Stimulated activated CD4-positive, alpha-beta T cell treated with anti-CD3 and anti-CD28 coated beads, Interleukin-4, amount 100 ng/mL, for 4 hours (primary cell): ENCODE data around the gene RUSF1.
"Not testable (repeated sequence)": the region's sequence is repeated elsewhere in the genome, so short reads cannot be mapped to it uniquely, and the experiment has no call there.

Experiments used
- DNase-seq, 2 experiments: peaks; one replicate each; pipeline ENCODE4 v3.0.0-alpha.2; 2020

RUSF1 gene

DNA sequence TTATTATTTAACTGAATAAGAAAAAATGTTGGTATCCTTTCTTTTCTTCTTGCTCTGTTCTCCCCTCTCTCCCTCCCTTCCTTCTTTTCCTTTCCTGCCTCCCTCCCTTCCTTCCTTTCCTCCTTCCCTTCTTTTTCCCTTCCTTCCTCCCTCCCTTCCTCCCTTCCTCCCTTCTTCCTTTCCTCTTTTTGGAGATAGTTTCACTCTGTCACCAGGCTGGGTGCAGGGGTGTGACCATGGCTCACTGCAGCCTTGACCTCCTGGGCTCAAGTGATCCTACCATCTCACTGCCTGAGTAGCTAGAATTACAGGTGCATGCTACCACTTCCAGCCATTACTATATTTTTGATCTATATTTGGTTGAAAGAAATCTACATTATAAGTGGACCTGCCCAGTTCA lies 5.7 kb upstream of the RUSF1 start:
- DNase-seq = no peak

DNA sequence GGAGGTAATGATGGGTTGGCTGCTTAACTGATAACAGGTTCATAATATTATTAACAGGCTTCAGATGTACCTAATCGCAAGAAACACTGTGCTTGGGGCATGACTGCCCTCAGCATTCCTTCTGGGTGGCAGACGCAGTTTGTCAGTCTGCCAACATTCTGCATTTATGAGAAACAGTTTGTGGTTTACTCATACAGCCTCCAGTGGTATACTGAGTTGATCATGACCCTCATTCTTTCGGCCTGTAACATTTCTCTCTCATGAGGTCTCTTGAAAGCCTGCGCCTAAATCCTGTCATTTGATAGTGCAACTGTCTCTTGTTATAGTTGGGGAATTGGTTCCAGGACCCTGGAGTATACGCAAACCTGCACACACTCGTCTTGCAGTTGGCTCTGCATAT lies 4.9 kb upstream of the RUSF1 start:
- DNase-seq = no peak

DNA sequence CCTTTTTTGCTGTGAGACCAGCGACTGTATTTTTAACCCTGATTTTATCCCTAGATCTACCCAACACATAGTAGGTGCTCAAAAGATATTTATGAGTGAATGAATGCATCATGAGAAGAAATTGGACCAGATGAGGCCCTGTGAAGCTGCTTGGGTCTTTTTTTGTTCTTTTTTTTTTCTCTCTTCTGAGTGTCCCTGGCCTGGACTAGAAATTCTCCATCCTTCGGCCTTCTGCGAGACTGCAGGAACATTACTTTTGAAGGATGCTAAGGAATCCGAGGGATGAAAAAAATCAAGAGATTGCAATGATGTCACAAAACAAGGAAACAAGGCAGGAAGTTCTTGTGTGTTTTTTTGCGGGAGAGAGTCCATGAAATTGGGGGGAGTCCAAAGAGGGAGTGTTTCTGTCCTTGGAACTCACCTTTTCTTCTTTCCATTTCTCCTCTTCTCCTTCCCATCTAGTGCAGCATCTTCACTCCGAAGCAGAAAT lies 560 bp upstream of the RUSF1 start:
- DNase-seq = no peak

DNA sequence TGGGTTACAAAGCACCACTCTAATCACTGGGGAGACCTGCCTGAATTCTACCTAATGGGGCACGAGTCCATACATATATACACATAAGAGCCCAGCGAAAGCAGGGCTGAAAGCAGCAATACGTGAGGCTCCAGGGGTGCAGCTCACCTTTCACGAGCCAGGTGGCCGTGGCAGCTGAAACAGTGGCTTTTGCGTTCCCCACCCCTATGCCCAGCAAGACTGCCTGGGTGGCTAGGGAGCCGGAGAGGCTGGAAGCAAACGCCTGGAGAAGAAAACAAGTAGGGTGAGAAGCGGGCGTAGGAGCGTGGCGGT lies 618 bp downstream of the RUSF1 start:
- no peak for DNase-seq

DNA sequence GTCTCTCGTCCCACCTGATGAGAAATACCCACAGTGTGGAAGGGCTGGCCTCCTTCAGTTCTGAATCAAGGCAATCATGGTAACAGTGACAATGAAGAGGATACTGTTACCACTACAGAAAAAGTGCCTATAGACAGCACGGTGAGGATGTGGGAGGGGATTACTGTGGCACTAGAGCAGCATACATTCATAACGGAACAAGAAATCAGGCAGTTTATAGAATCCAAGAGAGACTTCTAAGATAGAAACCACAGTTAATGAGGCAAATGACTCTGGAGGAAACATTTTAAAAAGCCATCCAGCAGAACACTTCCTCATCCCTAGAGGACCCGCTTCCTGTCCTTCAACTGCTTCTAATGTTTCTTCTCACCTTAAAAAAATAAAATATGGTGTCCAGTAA lies 2.7 kb downstream of the RUSF1 start:
- no peak for DNase-seq

DNA sequence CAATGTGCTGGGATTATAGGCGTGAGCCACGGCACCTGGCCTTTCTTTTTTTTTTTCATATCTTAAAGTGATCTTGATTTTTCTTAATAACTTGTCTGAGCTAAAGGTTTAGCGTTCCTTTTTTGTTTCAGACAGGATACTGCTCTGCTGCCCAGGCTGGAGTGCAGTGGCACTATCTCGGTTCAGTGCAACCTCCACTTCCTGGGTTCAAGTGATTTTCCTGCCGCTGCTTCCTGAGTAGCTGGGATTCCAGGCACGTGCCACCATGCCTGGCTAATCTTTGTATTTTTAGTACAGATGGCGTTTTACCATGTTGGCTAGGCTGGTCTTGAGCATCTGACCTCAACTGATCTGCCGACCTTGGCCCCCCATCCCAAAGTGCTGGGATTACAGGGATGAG lies 4.0 kb downstream of the RUSF1 start:
- DNase-seq = no peak

DNA sequence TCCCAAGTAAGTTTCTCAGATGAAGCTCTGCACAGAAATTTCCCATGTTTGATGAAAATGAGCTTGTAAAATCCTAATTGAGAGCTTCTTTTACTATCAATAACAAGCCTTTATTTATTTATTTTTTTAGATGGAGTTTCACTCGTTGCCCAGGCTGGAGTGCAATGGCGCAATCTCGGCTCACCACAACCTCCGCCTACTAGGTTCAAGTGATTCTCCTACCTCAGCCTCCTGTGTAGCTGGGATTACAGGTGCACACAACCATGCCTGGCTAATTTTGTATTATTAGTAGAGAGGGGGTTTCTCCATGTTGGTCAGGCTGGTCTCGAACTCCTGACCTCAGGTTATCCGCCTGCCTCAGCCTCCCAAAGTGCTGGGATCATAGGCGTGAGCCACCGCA lies 4.6 kb downstream of the RUSF1 start:
- not testable (repeated sequence) for DNase-seq

DNA sequence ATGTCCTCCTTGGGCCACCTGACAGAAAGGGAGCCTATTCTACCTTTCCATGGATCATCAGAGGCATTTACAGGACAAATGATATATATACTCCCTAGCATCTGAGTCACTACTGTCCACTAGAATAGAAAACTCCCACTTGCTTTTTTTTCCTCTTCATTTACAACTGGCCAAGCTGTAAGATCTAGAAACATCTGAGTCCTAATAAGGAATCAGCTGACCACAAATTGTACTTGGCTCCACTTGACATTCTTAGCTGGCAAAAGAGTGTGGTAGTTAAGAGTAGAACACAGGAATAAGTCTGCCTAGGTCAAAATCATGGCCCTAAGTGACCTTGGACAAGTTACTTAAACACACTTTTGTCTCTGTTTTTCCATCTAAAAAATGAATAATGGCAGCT lies 5.2 kb downstream of the RUSF1 start:
- DNase-seq = no peak

DNA sequence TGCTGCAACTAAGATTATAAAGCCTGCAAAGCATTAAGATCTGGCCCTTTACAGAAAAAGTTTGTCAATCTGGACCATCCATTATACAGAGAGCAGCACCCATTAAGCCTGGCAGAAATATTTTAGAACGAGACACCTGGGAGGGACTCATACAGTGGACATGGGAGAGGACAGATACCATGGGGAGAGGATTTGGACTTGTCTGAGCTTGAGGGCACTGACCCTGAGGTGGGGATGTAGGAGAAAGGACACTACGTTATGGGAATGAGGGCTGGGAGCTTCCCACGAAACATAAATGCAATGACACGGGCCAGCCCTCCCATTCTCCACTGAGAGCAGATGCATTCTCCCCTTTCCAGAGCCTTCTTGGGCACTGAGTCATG lies 6.2 kb downstream of the RUSF1 start:
- no peak for DNase-seq

DNA sequence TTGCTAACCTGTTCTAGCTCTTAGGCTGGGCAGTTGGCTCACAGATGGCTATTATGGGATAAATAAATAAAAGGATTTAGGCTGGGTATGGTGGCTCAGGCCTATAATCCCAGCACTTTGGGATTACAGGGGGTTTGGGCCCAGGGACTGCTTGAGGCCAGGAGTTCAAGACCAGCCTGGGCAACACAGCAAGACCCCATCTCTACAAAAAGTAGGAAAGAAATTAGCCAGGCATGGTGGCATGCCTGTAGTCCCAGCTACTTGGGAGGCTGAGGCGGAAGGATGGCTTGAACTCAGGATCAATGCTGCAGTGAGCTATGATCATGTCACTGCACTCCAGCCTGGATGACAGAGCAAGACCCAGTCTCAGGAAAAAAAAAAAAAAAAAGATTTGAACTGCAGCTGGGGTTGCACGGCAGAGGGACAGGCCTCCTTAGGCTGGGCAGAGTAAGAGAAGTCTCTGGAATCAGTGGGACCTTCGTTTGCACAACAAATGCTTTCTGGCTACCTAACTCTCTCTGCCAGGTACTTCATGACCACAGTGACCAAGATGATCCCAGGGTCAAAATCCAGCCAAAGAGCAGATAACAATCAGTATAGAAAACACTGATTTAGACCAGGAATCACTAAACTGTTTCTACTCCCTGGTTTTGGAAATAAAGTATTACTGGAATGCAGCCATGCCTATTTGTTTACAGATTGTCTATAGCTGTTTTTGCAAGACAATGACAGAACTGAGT lies 6.8 kb downstream of the RUSF1 start:
- no peak for DNase-seq

DNA sequence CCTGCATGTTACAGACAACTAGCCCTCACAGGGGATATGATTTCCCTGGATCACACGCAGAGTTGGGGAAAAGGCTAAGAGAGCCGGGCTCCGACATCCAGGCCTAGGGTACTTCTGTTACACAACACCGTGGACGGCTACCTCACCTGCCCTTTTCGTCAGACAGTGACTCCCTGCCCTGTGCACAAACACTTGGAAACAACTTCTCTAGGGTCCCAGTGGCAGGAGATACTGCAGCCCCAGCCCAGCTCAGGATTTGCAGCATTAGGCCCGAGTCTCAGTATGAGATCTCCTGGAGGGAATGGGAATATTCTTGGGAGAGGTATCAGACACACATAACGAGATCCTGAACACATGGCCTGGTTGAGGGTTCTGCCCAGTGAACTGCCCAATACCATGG lies 8.3 kb downstream of the RUSF1 start:
- DNase-seq = no peak

DNA sequence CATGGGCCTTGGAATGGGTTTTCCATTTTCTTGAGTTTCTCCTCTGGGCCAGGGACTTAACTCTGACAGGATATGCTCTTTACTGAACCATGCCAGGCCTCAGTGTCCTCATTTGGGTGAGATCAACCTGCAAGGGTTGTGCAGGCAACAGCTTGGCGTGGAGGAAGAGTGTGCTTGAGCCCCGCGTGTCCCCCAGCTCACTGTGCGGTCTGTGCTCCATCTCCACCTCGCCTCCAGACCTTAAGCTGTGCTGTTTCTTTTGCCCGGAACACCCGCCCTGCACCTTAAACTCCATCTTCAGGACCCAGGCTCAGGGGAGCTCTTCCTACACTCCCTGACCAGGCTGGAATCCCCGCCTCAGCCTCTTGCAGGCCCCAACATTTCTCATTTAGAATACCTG lies 9.7 kb downstream of the RUSF1 start:
- no peak for DNase-seq

DNA sequence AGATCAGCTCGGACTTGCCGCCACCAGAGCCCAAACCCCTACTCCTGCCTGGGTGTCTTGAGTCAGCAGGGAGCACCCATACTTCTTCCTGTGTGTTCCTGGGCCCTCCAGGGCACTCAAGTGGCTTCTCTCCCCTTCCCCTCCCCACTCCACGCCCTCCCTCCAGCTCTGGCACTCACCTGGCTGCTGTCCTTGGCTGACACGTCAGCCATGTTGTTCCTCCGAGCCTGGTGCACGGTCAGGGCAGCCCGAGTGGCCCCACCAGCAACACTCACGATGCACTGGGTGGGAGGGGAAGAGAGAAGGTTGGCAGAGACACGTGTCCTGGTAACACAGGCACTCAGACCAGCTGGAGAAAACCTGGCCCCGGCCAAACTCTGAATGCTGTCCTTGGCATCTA lies 11.5 kb downstream of the RUSF1 start:
- DNase-seq = no peak

DNA sequence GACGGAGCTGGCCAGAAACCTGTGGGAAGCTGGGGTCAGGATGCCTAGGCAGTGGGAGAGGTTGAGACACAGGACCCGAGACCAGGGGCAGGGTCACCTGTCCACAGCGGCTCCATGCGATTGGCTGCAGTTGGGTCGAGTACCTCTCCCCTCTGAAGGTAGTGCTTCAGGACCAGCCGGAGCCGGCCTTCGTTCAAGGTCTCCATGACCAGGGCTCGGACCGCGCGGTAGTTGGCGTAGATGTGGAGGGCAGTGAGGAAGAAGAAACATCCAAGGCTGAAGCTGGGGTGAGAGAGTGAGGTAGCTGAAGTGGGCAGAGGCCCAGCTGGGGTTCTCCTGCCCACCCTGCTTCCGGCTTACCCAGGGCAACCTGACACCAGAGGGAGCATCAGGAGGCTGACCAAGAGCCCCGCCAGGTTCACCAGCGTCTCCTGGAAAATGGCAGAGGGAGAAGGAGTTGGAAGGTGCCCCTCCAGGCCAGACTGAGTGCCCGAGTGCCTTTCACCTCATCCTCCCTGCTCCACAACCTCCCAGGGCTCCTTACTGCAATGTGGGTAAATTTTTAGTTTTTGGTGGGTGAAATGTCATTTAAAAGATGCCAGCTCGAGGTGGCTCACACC lies 14.6 kb downstream of the RUSF1 start:
- DNase-seq = no peak

DNA sequence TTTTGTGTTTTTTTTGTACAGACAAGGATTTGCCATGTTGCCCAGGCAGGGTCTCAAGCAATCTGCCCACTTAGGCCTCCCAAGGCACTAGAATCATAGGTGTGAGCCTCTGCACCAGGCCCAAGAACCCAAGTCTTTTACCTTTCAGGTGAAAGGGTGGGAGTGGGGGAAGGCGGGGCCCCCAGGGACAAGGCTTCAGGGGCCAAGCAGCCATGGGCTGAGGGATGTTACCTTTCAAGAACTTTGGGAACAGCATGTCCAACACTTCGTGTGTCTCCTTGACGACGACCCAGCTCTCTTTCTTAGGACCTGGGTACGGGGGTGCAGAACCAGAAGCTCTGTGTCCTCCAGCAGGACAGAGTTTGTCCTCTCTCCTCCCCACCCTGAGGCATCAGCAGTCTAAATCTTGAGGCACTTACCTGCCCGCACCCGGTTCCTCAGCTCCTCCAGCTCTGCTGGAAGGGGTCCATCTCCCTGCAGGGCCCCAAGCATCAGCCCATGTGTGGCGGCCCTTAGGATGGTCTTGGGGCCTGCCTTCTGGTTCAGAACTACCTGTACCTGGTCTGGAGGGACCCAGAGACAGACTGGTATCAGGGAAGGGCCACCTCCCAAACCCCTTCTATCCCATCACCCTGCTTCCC lies 16.3 kb downstream of the RUSF1 start:
- DNase-seq = no peak

DNA sequence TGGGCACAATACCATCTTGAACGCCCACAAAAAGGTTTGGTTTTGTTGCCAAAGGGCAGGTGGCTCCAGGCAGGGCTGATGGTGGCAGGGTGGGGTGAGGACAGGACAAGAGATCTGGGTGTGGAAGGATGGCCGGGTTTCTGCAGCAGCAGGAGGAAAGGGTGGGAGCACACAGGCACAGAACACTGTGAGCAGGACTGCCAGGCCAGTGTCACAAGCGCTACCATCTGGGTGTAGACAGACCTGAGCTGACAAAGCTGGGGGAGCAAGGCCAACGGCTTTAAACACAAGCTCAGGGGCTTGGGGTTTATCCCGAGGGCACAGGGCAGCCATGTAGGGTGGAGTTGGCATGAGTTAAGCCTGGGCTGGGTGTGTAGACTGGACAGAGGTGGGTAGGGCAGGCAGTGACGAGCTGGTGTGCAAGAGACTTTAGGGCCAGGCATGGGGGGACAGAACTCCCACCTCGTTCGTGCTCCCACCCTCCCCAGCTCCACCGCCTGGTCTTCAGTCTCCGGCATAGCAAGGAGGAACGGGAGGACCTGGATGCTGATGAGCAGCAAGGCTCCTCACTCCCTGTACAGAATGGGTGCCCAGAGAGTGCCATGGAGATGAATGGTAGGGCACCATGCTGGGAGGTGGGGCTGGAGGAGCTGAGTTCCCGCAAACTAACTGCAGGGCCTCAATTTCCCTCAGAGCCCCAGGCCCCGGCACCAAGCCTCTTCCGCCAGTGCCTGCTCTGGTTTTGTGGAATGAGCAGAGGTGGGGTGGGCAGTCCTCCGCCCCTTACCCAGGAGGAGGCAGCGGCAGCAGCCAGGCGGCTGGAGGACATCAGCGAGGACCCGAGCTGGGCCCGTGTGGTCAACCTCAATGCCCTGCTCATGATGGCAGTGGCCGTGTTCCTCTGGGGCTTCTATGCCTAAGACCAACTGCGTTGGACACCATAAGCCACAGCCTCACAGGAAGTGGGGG lies 18.3 kb downstream of the RUSF1 start:
- no peak for DNase-seq

DNA sequence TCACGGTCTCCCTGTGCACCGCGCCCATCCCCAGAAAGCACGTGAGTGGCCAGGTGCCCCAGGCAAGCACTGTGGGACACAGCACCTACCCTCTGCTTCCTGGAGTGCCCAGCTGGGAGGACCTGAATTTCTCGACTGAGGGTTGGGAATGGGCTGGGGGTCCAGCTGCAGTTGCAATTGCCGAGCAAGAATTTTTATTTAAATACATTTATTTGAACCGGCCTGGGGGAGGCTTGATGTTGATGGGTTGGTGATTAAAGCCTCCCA lies 19.0 kb downstream of the RUSF1 start:
- no peak for DNase-seq

DNA sequence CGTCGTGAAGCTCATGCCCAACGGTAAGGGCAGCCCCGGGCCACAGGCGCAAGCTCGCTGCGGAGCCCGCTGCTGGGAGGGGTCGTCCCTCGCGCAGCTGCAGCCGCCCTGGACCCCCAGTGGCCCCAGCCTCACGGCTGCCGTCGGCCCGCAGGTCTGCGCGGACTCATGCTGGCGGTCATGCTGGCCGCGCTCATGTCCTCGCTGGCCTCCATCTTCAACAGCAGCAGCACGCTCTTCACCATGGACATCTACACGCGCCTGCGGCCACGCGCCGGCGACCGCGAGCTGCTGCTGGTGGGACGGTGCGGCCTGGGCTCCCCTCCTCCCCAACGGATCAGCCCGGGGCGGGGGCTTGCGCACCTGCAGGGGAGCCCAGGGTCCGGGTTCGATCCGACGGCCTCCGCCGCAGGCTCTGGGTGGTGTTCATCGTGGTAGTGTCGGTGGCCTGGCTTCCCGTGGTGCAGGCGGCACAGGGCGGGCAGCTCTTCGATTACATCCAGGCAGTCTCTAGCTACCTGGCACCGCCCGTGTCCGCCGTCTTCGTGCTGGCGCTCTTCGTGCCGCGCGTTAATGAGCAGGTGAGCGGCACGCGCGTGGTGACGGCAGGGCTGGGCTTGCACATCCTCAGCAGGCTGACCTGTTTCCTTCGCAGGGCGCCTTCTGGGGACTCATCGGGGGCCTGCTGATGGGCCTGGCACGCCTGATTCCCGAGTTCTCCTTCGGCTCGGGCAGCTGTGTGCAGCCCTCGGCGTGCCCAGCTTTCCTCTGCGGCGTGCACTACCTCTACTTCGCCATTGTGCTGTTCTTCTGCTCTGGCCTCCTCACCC lies 19.5 kb downstream of the RUSF1 start:
- DNase-seq = no peak

DNA sequence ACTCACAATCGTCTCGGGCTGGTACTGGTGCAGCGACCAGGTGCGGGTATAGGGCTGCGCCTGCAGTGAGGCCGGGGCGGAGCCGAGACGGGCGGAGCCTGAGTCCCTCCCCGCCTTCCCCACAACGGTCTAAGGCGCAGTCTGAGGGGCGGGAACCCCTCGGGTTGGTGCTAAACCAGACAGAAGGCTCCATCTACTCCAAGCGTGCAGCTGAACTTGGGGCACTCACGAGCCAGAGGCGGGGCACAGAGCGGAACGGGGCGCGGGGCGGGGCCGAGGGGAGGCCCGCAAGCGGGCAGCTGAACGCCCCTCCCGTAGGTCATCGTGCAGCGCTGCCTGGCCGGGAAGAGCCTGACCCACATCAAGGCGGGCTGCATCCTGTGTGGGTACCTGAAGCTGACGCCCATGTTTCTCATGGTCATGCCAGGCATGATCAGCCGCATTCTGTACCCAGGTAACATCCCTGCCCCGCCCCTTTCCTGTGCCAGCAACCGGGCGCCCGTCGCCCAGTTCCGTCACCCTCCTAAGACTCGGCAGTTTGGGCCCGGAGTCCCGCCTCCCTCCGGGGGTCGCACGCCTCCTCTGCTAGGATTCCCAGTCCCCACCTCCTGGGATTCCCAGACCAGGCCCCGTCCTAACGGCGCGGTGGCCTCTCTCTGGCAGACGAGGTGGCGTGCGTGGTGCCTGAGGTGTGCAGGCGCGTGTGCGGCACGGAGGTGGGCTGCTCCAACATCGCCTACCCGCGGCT lies 20.3 kb downstream of the RUSF1 start:
- peak; percentile 53 to 66 for DNase-seq

DNA sequence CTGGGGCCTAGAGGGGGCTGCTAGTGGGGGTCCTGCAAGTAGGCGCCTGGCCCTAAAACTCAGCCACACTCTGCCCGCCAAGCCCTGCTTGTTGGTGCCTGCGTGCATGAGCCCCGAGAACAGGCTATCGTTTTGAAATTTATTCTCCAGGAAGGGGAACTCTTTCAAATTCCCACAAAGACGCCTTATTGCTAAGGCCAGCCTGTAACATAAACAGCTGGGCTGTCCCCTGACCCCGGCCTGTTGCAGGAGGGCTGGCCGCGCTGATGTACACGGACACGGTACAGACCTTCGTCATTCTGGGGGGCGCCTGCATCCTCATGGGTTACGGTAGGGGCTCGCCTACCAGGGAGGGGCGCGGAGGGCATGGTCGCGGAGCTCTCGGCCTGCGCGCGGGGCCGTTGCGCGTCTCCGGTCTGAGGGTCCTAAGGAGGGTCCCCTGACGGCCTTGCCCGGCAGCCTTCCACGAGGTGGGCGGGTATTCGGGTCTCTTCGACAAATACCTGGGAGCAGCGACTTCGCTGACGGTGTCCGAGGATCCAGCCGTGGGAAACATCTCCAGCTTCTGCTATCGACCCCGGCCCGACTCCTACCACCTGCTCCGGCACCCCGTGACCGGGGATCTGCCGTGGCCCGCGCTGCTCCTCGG lies 21.0 kb downstream of the RUSF1 start:
- DNase-seq = no peak

DNA sequence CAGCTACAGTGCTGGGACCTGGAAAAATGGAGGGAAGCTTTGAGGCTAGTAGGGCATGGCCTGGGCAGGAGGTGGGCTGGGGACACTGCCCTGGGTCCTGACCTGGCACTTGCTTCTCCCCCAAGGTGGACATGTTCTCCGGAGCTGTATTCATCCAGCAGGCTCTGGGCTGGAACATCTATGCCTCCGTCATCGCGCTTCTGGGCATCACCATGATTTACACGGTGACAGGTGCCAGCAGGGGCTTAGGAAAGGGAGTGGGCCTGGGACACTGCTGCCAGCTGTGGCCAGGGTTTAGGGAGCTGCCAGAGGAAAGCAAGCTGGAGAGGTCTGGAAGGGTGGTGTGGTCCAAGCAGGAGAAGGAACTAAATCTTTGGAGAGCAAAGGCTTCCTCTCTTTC lies 22.1 kb downstream of the RUSF1 start:
- DNase-seq = no peak
